NCI-H446 (cell line): ENCODE results near the gene JAKMIP2.

Experiments
- DNase-seq, 2 experiments: peaks; one replicate each; lab custom pipeline; 2025; lab: John Stamatoyannopoulos, UW

JAKMIP2 gene

DNA sequence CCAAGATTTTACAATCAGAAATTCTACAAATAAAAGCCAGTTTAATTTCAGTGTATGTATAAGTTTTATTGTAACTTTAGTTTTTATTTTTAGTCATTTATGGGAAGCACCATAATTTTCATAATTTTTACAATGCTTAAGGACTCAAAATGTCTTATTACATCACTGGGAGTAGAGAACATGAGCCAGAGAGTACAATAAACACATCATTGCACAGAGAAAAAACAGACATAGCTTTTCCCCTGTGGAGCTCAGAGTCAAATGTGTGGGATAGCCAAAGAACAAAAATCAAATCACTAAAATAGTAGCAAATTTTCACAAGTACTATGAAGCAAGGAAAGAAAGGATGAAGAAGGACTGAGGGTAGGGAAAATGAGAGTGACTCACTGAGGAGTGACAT lies 5.5 kb upstream of the JAKMIP2 start:
- no peak for DNase-seq

DNA sequence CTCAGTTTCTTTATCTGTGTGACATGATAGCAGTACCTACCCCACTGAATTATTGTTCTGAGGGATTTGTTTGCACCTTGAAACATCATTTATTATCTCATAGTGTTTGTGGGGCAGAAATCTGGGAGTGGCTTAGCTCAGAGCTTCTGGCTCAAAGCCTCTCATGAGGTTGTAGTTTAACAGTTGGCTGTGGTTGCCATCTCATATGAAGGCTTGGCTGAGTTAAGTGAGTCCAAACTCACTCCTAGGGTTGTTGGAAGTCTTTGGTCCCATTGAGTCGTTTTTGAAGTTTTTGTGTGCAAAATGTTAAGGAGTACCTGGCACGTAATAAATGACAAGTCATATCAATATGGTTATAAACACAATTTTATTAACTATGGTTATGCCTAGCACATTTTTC lies 3.6 kb upstream of the JAKMIP2 start:
- DNase-seq, result peak in 1 of 2 experiments; percentile 3

DNA sequence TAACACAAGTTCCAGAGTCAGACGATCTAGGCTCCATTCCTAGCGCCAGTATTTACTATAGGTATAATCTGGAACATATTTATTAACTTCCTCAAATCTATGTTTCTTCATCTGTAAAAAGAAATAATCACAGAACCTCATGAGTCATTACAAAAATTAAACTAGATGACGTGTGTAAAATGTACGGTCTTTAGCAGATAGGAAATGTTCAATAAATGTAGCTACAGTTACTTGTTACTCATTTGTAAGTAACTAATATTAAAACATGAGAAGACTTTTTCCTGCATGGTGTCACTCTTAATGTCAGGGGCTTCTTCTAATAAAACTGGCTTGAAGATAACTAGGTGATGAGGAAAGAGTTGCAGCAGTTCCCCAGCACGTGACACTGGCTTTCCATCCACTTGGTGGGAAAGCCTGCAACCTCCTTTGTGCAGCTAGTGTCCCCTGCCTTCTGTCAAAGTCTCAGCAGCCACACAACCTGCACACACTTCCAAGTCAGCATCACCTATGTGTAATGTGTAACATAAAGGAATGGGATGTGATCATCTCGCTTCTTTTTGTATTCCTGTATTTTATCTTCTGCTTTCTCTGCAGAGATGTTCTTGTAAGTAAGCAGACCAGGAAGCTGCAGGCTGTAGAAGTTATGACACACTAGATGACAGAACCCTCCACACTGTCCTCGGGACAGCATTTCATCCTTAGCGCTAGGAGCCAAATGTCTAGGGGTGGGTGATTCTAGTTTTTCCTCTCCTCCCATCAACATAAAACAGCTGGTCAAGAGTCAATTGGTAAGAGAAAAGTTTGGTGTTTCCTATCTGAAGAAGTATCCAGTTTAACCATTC lies 1.8 kb upstream of the JAKMIP2 start:
- no peak for DNase-seq

DNA sequence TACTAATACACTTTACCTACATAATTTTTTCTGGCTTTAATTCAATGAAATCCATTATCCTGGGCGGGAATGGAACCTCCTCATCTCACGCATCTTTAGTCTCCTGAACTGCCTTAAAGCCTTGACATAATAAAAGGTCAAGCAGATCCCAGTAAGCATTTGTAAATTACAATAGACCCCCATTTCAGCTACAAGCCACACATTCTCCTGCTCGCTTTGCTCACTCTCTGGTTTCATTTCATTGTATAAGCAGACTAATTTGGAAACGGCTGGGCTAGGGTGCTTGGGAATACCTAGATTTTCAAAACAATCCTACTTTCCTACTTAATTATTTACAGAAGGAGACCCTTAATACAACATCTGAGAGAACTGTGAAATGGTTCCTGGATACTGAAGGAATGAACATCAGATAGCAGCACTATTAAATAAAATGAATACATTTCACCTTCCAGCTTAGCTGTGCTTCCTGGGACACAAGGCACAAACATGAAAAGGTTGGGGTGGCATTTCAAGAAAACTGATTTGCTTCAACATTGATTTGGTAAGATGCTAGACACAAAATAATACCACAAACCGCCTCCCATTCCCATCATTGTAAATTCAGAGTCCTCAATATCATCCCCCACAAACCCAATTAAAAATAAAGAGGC lies 1.5 kb downstream of the JAKMIP2 start:
- DNase-seq, result no peak

DNA sequence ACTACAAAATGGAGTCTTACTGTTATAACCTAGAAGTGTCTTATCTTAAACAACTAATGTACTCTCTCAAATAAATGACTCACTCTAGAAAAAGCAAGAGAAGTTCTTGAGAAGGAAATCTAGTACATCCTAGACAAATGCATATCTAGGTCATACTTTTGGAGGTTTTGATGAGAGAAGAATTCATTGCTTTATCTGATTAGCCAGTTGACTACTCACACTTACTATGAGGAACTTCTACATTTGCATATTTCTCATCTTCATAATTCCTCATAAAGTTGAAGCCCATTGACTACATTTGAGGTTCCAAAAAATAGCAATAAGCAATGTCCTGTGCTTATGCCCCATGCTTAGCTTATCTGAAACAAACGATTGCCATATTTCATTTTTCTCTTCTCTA lies 2.8 kb downstream of the JAKMIP2 start:
- DNase-seq, result no peak

DNA sequence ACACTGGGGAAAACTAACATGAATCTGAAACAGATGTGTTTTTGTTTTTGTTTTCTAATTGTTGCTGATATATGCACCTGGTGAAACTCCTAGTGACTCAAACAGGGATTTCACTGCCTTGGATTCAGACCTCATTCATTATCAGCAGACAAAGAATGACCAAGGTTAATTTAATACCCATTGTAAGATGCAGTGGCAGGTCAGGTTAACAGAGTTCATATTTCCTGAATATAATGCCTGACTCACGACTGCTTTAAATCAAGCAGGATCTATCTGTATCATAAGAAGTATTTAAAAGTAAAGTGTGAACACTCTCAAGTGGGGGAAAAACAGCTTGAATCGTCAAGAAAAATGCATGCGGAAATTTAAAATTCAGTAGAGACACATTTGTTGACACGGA lies 5.5 kb downstream of the JAKMIP2 start:
- DNase-seq, result no peak

DNA sequence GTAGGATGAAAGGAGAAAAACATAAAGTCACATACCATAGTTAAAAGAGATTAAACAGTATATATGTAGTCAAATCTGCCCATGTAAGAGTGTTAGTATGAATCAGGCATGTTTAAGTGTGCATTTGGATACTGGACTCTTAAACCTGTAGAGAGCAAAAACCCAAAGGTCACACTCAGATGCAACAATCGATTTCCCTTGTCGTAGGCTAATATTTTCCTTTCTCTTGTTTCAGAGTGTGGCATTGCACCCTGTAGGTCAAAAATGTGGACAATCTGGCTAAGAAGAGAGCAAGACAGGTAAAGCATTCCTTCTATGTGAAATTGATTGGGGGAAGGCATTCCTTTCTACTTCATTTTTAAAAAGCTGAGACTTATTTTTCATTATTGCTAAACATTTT lies 8.9 kb downstream of the JAKMIP2 start:
- DNase-seq, result no peak

DNA sequence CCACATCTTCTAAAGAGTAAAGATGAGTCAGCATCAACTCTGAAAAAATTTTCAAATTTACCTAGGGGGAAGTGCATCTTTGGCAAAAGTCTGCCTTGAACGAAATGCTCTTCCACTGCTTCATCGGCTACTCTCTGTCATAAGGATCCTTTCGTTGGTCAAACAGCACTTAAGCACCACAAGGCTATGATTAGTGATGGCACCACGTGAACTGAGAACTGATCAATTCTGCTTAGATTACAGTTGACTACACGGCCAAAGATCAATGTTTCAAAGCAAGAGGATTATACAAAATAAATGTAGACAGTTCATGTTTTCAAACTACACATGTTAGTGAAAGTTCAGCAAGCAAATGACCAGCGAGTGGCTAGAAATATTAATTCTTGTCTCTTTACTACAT lies 9.4 kb downstream of the JAKMIP2 start:
- no peak for DNase-seq

DNA sequence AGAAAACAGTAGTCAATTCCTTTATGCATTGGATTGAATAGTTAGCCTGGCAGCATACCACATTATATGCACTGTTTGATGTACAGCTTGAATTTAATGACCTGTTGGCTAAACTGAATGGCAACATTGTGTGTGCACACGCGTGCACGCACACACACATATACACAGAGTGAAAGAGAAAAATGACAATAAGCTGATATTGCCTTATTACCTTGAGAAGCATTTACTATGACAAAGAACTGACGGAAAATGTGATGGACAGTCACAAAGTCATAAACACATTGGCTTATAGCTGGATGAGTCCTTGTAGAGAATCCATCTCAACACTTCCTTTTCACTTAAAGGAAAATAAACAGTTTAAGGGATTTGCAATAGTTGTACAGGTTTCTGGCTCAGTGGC lies 15.5 kb downstream of the JAKMIP2 start:
- DNase-seq, result no peak

DNA sequence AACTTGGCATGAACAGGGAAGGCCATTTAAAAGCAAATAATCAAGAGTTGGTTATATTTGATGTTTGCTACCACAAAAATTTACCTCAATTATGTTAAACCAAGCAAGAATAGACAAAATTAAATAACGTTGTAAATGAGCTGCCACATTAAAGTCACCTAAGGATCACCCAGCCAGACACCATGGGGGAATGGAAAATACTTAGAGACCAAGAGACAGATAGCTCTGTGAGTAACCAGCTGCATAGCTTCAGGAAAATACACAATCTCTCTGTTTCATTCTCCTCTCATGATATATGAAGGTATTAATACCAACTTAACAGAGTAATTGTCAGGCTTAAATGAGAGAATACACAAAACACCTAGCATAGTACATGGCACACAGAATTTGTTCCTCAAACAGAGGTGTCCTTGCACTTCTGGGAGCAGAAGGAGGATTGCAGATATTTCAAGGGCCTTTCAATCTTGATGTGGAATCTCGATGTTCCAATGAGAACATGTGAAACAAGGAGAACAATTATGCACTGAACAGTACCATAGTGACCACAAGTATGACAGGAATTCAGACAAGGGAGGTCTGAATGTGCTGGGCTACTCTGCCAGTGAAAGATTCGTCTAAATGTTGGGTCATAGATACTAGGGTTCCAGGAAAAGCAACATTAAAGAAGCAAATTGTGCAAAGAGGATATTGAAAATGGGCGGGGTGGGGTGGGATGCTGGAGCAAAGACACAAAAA lies 18.6 kb downstream of the JAKMIP2 start:
- DNase-seq, result no peak

DNA sequence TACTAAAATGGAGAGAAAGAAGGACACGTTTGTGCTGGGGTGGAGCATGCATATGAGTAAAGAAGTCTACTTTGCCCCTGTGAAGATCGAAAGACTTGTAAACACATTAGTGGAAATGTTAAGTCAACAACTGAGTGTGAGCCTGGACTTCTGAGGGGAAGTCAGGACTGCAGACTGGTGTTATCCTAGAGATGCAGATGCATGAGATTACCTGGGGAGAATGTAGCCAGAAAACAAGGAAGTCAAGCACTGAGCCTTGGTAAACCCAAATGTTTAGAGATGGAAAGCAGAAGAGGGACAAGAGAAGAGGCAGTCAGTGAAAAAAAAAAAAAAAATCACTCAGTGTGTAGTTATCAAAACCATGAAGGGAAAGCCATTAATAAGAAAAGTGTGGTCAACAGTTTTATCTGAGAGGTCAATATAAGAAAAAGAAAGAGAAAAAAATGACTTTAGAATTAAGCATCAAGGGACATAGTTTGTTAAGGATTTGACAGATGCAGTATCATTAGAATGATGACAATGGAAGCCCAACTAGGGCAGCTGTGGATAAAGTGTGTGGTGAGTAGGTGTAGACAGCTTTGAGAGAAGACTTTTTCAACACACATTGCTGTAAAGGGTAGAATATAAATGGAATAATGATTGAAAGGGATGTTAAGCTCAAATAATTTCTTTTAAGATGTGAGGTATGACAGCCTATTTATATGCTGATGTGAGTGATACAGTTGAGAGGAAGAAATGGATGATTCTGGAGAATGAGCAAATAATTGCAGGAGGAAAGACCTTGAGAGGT lies 22.2 kb downstream of the JAKMIP2 start:
- DNase-seq, result no peak

DNA sequence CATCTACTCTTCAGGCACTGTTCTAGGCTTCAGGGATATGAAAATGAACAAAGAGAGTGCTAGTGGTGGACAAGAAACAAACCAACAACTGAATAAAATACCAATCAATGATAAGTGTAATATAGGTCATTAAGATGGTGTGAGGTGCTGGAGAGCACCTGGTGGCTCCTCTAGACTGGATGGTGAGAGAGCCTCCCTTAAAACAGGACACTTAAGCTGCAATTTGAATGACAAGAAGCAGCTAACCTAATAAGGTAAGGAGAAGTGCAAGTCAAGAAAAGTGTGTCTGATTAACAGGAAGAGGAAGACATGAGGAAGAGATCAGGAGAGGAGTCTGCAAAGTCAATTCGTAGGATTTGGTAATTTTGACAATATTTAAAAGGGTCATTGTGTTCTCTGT lies 23.1 kb downstream of the JAKMIP2 start:
- DNase-seq, result no peak

DNA sequence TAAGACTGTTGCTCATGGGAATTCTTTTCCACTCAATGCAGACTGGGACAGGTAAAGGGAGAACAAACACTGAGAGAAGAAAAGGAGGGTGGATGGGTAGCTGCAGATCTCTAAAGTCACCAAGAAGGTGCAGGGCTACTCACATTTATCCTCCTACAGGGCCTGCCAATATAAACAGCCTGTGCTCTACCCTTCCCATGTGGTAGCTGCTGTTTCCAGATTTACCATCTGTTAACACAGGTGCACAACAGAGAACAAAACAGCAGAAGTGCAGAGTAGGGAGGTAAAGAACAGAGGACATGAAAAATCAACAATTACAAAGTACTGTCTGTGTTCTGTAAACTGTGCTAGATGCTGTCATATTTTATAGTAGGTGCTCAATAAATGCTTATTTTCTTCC lies 26.0 kb downstream of the JAKMIP2 start:
- DNase-seq, result peak in 1 of 2 experiments; percentile 47

DNA sequence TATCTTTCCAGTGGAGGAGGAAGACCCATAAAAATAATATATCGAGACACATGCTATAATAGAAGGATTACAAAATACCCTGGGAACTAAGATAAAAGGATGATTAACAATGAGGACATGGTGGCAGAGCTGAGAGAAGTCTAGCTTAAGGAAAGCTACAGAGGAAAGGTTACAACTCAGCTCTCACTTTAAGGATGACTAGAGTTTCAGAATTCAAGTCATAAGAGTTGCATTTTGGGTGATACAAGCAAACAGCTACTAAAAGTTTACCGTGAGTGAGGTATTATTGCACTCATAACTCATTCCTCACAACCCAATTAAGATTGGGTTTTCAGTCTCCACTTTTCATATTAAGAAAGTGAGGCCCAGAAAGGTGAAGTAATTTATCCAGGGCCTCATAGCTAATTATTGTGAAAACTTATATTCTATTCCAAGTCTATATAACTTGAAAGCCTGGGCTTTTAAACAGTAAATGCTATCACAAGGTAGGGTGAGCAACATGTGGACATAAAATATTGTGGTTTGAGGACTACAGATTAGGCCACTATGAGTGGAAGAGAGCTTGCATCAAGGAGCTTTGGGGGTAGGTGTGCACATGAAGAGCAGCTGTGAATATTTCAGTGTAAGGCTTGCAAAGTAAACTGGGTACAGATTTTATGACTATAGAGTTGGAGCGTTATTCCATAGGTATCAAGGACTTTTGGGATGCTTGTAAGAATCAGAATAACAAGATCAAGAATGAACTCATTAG lies 28.0 kb downstream of the JAKMIP2 start:
- no peak for DNase-seq

DNA sequence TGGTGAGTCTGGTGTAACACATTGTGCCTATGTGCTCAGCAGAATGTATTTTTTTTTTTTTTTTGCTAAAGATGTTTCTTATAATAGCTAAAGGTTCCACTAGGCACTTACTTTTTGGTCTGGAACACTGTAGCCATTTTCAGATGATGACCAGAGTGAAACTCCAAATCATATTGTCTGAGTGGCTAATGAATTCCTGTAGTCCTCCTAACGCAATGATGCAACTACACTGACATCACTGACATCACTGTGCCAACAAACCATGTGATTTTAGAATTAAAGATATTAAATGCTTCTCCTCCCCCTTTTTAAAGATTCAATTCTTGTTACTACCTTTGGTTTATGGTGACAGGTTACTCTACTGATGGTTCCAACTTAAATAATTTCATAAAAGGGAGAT lies 28.8 kb downstream of the JAKMIP2 start:
- no peak for DNase-seq

DNA sequence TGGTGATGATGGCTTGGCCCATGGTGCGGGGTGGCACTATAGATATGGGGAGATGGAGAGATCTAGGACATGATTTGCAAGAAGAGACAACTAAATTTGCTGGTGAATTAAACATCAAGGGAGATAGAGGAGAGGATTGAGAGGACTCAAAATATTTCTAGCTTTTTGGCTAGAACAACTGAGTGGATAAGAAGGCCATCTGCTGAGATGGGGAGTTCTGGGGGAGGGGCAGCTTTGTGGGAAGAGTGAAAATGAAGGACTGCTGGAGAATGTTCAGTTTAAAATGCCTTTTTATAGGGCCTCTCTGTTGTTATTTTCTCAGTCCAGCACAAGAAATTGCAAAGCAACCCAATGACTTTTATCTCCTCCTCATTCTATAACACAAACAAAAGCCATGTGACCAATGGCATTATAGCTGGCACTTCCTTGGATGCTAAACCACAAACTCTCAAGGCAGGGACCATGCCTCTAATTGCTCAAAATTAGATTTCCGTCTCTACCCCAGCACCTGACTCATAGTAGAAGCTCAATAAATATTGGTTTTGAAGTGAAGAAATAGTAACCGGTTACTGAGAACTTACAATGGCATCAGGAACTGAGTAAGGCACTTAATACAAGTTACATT lies 29.8 kb downstream of the JAKMIP2 start:
- peak in 1 of 2 experiments; percentile 44 for DNase-seq

DNA sequence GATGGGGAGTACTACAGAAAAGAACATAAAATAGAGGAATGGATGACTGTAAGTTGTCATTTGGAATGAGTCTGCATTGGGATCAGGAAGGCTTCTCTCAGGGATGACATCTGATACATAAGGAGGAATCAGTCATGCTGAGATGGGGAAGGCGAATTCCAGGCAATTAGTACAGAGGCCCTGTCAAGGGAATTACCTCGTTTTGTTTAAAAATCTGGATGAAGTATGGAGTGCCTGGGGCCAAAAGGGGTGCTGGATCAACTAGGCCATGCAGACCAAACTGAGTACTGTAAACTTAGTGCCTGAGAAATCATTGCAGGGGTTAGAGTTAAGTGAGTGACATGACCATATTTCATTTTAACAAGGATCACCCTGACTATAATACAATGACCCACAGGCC lies 30.5 kb downstream of the JAKMIP2 start:
- peak in 1 of 2 experiments; percentile 55 for DNase-seq

DNA sequence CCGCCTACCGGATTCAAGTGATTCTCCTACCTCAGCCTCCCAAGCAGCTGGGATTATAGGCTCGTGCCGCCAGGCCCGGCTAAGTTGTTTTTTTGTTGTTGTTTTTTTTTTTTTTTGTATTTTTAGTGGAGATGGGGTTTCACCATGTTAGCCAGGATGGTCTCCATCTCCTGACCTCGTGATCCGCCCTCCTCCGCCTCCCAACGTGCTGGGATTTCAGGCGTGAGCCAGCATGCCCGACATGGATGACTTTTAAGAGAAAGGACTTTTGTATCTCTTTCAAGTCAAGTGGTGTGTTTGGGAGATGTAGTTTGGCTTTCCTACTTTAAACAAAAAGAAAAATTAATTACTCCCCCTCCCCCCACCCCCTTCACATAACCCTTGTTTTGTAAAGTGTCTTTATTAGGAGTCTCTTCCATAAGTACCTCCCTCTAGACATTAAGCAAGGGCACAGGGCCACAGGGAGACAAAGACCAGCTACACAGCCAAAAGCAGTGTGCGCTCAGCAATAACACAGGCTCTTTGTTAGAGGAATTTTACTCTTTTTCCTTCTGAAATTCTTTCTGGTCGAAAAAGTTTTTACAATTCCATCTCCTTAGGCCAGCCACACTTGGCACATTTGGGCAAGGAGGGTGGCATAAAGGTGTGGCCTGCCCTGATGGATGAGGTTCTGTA lies 31.2 kb downstream of the JAKMIP2 start:
- no peak for DNase-seq

DNA sequence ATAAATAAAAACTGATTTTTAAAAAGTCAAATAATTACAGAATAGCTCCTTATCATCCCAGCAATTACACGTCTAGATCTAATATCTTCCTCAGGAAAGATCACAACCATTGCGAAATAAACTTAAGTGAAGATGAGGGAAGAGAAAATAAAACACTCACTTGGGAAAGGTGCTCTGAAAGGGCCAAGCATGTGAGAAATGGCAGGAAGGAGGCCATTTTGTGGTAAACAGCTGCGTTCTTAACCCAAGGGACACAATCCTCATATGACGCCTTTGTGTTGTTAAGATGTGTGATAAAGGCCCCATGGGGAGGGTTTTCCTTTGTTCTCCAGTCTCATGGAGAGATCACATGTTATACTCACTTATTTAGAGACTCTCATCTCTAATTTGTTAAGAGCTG lies 32.5 kb downstream of the JAKMIP2 start:
- no peak for DNase-seq

DNA sequence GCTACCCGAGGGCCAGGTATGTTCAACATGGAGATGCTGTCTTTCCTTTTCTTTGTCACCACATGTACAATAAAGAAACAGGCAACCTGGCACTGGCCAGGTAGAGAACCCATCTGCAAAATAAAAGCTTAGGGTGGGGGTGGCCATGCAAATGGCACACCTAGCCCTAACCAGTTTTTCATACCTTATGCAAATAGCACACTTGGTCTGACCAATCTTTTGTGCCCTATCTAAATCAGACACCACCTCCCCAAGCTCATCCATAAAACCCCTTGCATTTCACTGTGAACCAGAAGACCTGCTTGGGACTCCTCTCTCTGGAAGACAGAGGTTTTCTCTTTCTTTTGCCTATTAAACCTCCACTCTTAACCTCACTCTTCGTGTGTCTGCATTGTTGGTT lies 33.9 kb downstream of the JAKMIP2 start:
- no peak for DNase-seq
